Neural cell (in vitro differentiated cells): Measurements from ENCODE around the gene PAX2. TPM values are rescaled to one million over a fixed set of nuclear protein-coding genes. Genes with fewer than 3 reads are reported as not detected.

Experiments
- H2AFZ ChIP-seq: fragments of 200-600, 300-800 bp; sonication (generic), shearing (Covaris generic); 2 replicates; pipeline ENCODE4 v1.6.0; 2014; ENCODE audit warnings: low read depth, mild to moderate bottlenecking, antibody characterized with exemption, low read length, moderate library complexity
- H3F3A ChIP-seq: fragments of 200-600 bp; shearing (Covaris generic); 2 replicates; pipeline ENCODE4 v1.6.1; 2016; ENCODE audit warnings: mild to moderate bottlenecking, moderate library complexity, mixed read lengths, antibody characterized with exemption, low read length; ENCODE audit not compliant: insufficient read depth, poor library complexity, severe bottlenecking
- H3K27ac ChIP-seq: fragments of 200-600, 300-800 bp; sonication (generic), shearing (Covaris generic); 2 replicates; pipeline ENCODE4 v1.5.1; 2014; ENCODE audit warnings: mild to moderate bottlenecking, low read length, moderate library complexity
- H3K27me3 ChIP-seq: fragments of 300-800, 200-600 bp; sonication (generic), shearing (Covaris generic); 2 replicates; pipeline ENCODE4 v1.6.0; 2014; ENCODE audit warnings: mild to moderate bottlenecking, low read depth, low read length, moderate library complexity; ENCODE audit not compliant: insufficient read depth
- H3K36me3 ChIP-seq: fragments of 300-800, 200-600 bp; sonication (generic), shearing (Covaris generic); 2 replicates; pipeline ENCODE4 v1.5.1; 2014; ENCODE audit warnings: mild to moderate bottlenecking, antibody characterized with exemption, low read length, moderate library complexity; ENCODE audit not compliant: insufficient read depth
- H3K4me2 ChIP-seq: fragments of 300-800, 200-600 bp; sonication (generic), shearing (Covaris generic); 2 replicates; pipeline ENCODE4 v1.6.0; 2014; ENCODE audit warnings: mild to moderate bottlenecking, low read length
- H3K4me3 ChIP-seq: fragments of 300-800, 200-600 bp; sonication (generic), shearing (Covaris generic); 2 replicates; pipeline ENCODE4 v1.5.1; 2014; ENCODE audit warnings: mild to moderate bottlenecking, low read length, moderate library complexity
- H3K79me2 ChIP-seq: fragments of 200-600 bp; shearing (Covaris generic); replicated peaks from 2 replicates; pipeline ENCODE4 v1.6.0; 2014; ENCODE audit warnings: mild to moderate bottlenecking, low read length, moderate library complexity; ENCODE audit not compliant: insufficient read depth
- H3K9ac ChIP-seq: fragments of 300-800, 200-600 bp; sonication (generic), shearing (Covaris generic); 2 replicates; pipeline ENCODE4 v1.6.1; 2016; ENCODE audit warnings: mild to moderate bottlenecking, low read length, mixed read lengths
- H3K9me2 ChIP-seq: fragments of 200-600 bp; shearing (Covaris generic); 2 replicates; pipeline ENCODE4 v1.6.1; 2016; ENCODE audit warnings: mild to moderate bottlenecking, low read length, mixed read lengths; ENCODE audit not compliant: insufficient read depth
- H3K9me3 ChIP-seq: fragments of 200-600, 300-800 bp; sonication (generic), shearing (Covaris generic); 2 replicates; pipeline ENCODE4 v1.6.1; 2016; ENCODE audit warnings: mild to moderate bottlenecking, mixed run types, low read length, moderate library complexity, mixed read lengths
- H4K20me1 ChIP-seq: fragments of 200-600 bp; shearing (Covaris generic); 2 replicates; pipeline ENCODE4 v1.6.1; 2016; ENCODE audit warnings: mild to moderate bottlenecking, mixed run types; ENCODE audit not compliant: insufficient read depth
- EP300 ChIP-seq: fragments of 450-650 bp; conservative IDR thresholded peaks from 2 replicates; pipeline ENCODE4 v1.6.1; 2014; ENCODE audit warnings: antibody characterized with exemption, mild to moderate bottlenecking, moderate library complexity; ENCODE audit not compliant: poor library complexity, severe bottlenecking
- EZH2 ChIP-seq: fragments of 200-600, 300-800 bp; shearing (Covaris generic), sonication (generic); IDR thresholded peaks from 2 replicates; pipeline ENCODE4 v1.6.1; 2014; ENCODE audit warnings: antibody characterized with exemption, low read length, borderline replicate concordance, mild to moderate bottlenecking; ENCODE audit not compliant: insufficient read depth, poor library complexity, severe bottlenecking
- MXI1 ChIP-seq: fragments of 450-650 bp; conservative IDR thresholded peaks from 2 replicates; pipeline ENCODE4 v1.6.1; 2014; ENCODE audit warnings: antibody characterized with exemption, mild to moderate bottlenecking; ENCODE audit not compliant: poor library complexity, severe bottlenecking
- POLR2AphosphoS5 ChIP-seq: IDR thresholded peaks from 2 replicates; pipeline ENCODE4 v1.6.1; 2012
- RAD21 ChIP-seq: fragments of 450-650 bp; conservative IDR thresholded peaks from 2 replicates; pipeline ENCODE4 v1.6.1; 2014; ENCODE audit warnings: antibody characterized with exemption, mild to moderate bottlenecking, moderate library complexity
- SMC3 ChIP-seq: fragments of 450-650 bp; conservative IDR thresholded peaks from 2 replicates; pipeline ENCODE4 v1.6.1; 2014; ENCODE audit warnings: antibody characterized with exemption, mild to moderate bottlenecking, moderate library complexity; ENCODE audit not compliant: poor library complexity
- TAF1 ChIP-seq: IDR thresholded peaks from 2 replicates; pipeline ENCODE4 v1.6.1; 2012; ENCODE audit warnings: low read depth
- polyA plus RNA-seq: library from polyadenylated mRNA; depleted of rRNA; stranded (reverse); fragments of >200 nt; gene quantifications from 2 replicates; pipeline ENCODE4 v1.2.3, GENCODE V29; 2014
- TF ChIP-seq, protein P1 (sequence below): fragments of 450-650 bp; IDR thresholded peaks from 2 replicates; pipeline ENCODE4 v1.5.1; 2014; ENCODE audit warnings: antibody characterized with exemption, mild to moderate bottlenecking, moderate library complexity; ENCODE audit not compliant: poor library complexity, severe bottlenecking
- TF ChIP-seq, protein P2 (sequence below): IDR thresholded peaks from 2 replicates; pipeline ENCODE4 v1.6.1; 2012; ENCODE audit warnings: borderline replicate concordance

Gene PAX2
- polyA plus RNA-seq, 1 donor from 2014 or later, result not detected

DNA sequence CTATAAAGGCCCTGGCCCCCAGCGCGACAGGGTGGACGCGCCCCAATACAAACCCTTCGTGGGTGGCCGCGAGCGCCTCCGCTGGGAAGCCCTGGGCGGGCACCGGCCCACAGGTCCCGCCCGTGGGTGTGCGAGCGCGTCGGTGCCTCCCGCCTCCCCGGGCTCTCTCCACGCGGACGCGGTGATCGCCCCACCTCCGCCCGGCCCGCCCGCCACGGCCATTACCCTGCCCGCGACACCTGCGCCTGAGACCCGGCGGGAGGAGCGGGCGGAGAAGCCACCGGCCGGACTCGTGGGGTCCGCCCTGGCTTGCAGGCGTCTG is 81.2 kb downstream of the PAX2 start:
- H3K36me3 ChIP-seq, result no peaks in the 10 kb centered on the region
- TF ChIP-seq POLR2AphosphoS5, result no peak
- no peak for TF ChIP-seq EP300
- TF ChIP-seq SMC3, result no peak
- TF ChIP-seq, protein P1, sequence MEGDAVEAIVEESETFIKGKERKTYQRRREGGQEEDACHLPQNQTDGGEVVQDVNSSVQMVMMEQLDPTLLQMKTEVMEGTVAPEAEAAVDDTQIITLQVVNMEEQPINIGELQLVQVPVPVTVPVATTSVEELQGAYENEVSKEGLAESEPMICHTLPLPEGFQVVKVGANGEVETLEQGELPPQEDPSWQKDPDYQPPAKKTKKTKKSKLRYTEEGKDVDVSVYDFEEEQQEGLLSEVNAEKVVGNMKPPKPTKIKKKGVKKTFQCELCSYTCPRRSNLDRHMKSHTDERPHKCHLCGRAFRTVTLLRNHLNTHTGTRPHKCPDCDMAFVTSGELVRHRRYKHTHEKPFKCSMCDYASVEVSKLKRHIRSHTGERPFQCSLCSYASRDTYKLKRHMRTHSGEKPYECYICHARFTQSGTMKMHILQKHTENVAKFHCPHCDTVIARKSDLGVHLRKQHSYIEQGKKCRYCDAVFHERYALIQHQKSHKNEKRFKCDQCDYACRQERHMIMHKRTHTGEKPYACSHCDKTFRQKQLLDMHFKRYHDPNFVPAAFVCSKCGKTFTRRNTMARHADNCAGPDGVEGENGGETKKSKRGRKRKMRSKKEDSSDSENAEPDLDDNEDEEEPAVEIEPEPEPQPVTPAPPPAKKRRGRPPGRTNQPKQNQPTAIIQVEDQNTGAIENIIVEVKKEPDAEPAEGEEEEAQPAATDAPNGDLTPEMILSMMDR, result no peak
- H3K4me3 ChIP-seq, result peak overlapping the region; percentile 65
- no peak overlapping the region for H3K27ac ChIP-seq
- H3K9me2 ChIP-seq, result no peaks in the 10 kb centered on the region
- no peaks in the 10 kb centered on the region for H4K20me1 ChIP-seq
- H3K9me3 ChIP-seq, result no peaks in the 10 kb centered on the region
- no peaks in the 10 kb centered on the region for H3K79me2 ChIP-seq
- H3K27me3 ChIP-seq, result peaks cover 100% of the 10 kb centered on the region
- no peaks in the 10 kb centered on the region for H3F3A ChIP-seq
- no peak overlapping the region for H2AFZ ChIP-seq
- no peak overlapping the region for H3K9ac ChIP-seq
- no peak overlapping the region for H3K4me2 ChIP-seq

DNA sequence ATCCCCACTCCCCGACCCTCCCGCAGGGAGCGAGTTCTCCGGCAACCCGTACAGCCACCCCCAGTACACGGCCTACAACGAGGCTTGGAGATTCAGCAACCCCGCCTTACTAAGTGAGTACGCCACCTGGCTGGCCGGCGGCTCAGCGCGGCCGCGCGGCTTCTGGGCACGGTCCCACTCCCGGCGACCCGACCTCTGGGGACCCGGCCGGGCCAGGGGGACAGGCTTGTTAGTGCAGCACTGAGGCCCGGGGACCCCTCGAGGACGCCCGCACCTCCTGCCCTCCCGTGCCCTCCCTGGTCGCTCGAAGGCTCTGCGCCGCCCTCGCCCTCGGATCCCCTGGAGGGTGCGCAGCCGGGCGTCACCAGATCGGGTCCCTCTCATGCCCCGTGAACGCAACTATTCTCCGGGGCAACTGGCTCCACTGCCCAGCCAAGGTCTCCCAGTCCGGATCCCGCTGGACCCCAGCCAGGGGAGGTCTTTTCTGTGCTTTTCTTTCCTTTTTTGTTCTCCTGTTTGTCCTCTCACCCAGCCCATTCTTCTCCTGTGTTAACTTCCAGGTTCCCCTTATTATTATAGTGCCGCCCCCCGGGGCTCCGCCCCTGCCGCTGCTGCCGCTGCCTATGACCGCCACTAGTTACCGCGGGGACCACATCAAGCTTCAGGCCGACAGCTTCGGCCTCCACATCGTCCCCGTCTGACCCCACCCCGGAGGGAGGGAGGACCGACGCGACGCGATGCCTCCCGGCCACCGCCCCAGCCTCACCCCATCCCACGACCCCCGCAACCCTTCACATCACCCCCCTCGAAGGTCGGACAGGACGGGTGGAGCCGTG is 81.8 kb downstream of the PAX2 start:
- no peaks in the 10 kb centered on the region for H3F3A ChIP-seq
- peaks cover 100% of the 10 kb centered on the region for H3K27me3 ChIP-seq
- H3K4me3 ChIP-seq, result peak overlapping the region; percentile 65
- H3K36me3 ChIP-seq, result no peaks in the 10 kb centered on the region
- H3K4me2 ChIP-seq, result no peak overlapping the region
- no peak overlapping the region for H3K27ac ChIP-seq
- no peaks in the 10 kb centered on the region for H3K79me2 ChIP-seq
- no peaks in the 10 kb centered on the region for H4K20me1 ChIP-seq
- H3K9ac ChIP-seq, result no peak overlapping the region
- TF ChIP-seq TAF1, result no peak
- TF ChIP-seq RAD21, result peak; percentile 19
- TF ChIP-seq EP300, result no peak
- peak; percentile 26 for TF ChIP-seq MXI1
- TF ChIP-seq, protein P1, result peak; percentile 59
- no peak for TF ChIP-seq POLR2AphosphoS5
- TF ChIP-seq, protein P2, sequence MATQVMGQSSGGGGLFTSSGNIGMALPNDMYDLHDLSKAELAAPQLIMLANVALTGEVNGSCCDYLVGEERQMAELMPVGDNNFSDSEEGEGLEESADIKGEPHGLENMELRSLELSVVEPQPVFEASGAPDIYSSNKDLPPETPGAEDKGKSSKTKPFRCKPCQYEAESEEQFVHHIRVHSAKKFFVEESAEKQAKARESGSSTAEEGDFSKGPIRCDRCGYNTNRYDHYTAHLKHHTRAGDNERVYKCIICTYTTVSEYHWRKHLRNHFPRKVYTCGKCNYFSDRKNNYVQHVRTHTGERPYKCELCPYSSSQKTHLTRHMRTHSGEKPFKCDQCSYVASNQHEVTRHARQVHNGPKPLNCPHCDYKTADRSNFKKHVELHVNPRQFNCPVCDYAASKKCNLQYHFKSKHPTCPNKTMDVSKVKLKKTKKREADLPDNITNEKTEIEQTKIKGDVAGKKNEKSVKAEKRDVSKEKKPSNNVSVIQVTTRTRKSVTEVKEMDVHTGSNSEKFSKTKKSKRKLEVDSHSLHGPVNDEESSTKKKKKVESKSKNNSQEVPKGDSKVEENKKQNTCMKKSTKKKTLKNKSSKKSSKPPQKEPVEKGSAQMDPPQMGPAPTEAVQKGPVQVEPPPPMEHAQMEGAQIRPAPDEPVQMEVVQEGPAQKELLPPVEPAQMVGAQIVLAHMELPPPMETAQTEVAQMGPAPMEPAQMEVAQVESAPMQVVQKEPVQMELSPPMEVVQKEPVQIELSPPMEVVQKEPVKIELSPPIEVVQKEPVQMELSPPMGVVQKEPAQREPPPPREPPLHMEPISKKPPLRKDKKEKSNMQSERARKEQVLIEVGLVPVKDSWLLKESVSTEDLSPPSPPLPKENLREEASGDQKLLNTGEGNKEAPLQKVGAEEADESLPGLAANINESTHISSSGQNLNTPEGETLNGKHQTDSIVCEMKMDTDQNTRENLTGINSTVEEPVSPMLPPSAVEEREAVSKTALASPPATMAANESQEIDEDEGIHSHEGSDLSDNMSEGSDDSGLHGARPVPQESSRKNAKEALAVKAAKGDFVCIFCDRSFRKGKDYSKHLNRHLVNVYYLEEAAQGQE, result no peak
- TF ChIP-seq EZH2, result peak; percentile 52
- peak; percentile 19 for TF ChIP-seq SMC3
- H3K9me2 ChIP-seq, result no peaks in the 10 kb centered on the region
- no peak overlapping the region for H2AFZ ChIP-seq
- H3K9me3 ChIP-seq, result no peaks in the 10 kb centered on the region
